ENCODE results near the gene KRT17. TPM values are rescaled to one million over a fixed set of nuclear protein-coding genes. Genes with fewer than 3 reads are reported as not detected.
"Not testable (repeated sequence)": the region's sequence is repeated elsewhere in the genome, so short reads cannot be mapped to it uniquely, and the experiment has no call there.

Gene KRT17
- total RNA-seq, 1 donor from 2014 or later: 5.9 TPM

GRCh38 chr17:41610965-41611640 is 13.3 kb downstream of the KRT17 start:
- no peak for TF ChIP-seq CTCF (IDR thresholded peaks at IDR 0.05)
- Histone ChIP-seq H3K36me3 (no peaks in the 10 kb centered on the region), H3K9me3 (no peaks in the 10 kb centered on the region), H3K4me3 (no peak overlapping the region), H3K27me3 (peaks cover 6% of the 10 kb centered on the region), H3K4me1 (no peaks in the 10 kb centered on the region), H3K27ac (no peak overlapping the region)
- intact Hi-C loops (cut with DNase I): no loop called here
- ATAC-seq (no peak), DNase-seq (peak; percentile 56)

- H3K9me3 ChIP-seq; H3K4me3 ChIP-seq; ATAC-seq; H3K27me3 ChIP-seq; intact Hi-C loops (cut with DNase I); H3K4me1 ChIP-seq; H3K36me3 ChIP-seq; H3K27ac ChIP-seq: not testable (repeated sequence)
- peak; percentile 52 for DNase-seq
Observed at GRCh38 chr17:41610061-41610517, 14.3 kb downstream of the KRT17 start.

GRCh38 chr17:41606930-41607329 is 17.4 kb downstream of the KRT17 start:
- intact Hi-C loops (cut with DNase I); H3K36me3 ChIP-seq; H3K4me3 ChIP-seq; H3K4me1 ChIP-seq; ATAC-seq; H3K9me3 ChIP-seq; H3K27ac ChIP-seq; H3K27me3 ChIP-seq; DNase-seq: not testable (repeated sequence)

- ATAC-seq: no peak
- Histone ChIP-seq H3K9me3 (no peaks in the 10 kb centered on the region), H3K4me3 (no peak overlapping the region), H3K27me3 (no peaks in the 10 kb centered on the region), H3K4me1 (no peaks in the 10 kb centered on the region), H3K36me3 (no peaks in the 10 kb centered on the region), H3K27ac (no peak overlapping the region)
- intact Hi-C loops (cut with DNase I): no loop called here
- no peak for TF ChIP-seq CTCF (IDR thresholded peaks at IDR 0.05)
- no peak for DNase-seq
Observed at GRCh38 chr17:41602524-41602923, 21.9 kb downstream of the KRT17 start.

GRCh38 chr17:41600318-41600717 is 24.1 kb downstream of the KRT17 start:
- Histone ChIP-seq H3K27me3 (no peaks in the 10 kb centered on the region), H3K4me1 (no peaks in the 10 kb centered on the region), H3K36me3 (no peaks in the 10 kb centered on the region), H3K9me3 (no peaks in the 10 kb centered on the region), H3K27ac (no peak overlapping the region), H3K4me3 (no peak overlapping the region)
- ATAC-seq (no peak), DNase-seq (no peak)
- intact Hi-C loops (cut with DNase I): no loop called here
- no peak for TF ChIP-seq CTCF (IDR thresholded peaks at IDR 0.05)

GRCh38 chr17:41599680-41600079 is 24.7 kb downstream of the KRT17 start:
- no peak for ATAC-seq
- H3K9me3 ChIP-seq: no peaks in the 10 kb centered on the region
- no peaks in the 10 kb centered on the region for H3K27me3 ChIP-seq
- no peaks in the 10 kb centered on the region for H3K36me3 ChIP-seq
- H3K27ac ChIP-seq: no peak overlapping the region
- peak; percentile 22 for DNase-seq
- no peak for TF ChIP-seq CTCF (IDR thresholded peaks at IDR 0.05)
- H3K4me3 ChIP-seq: no peak overlapping the region
- intact Hi-C loops (cut with DNase I): no loop called here
- H3K4me1 ChIP-seq: no peaks in the 10 kb centered on the region

GRCh38 chr17:41595585-41595984 is 28.8 kb downstream of the KRT17 start:
- no peak overlapping the region for H3K4me3 ChIP-seq
- H3K27me3 ChIP-seq: no peaks in the 10 kb centered on the region
- no peaks in the 10 kb centered on the region for H3K36me3 ChIP-seq
- DNase-seq: peak; percentile 34
- H3K4me1 ChIP-seq: no peaks in the 10 kb centered on the region
- H3K27ac ChIP-seq: no peak overlapping the region
- intact Hi-C loops (cut with DNase I): no loop called here
- H3K9me3 ChIP-seq: no peaks in the 10 kb centered on the region
- ATAC-seq: no peak
- no peak for TF ChIP-seq CTCF (IDR thresholded peaks at IDR 0.05)

All from upper lobe of right lung (tissue), 1 donor.